GM21515 (cell line): ENCODE data around the gene GEN1.
"Not testable (repeated sequence)": the region's sequence is repeated elsewhere in the genome, so short reads cannot be mapped to it uniquely, and the experiment has no call there.

Experiments
- ATAC-seq: cut with Tn5 transposase; IDR thresholded peaks from one replicate; pipeline ENCODE4 v1.9.1; 2021; ENCODE audit not compliant: unreplicated experiment

Gene GEN1

GRCh38 chr2:17821535-17822444, 67.9 kb downstream of the GEN1 start:
- peak; percentile 64 for ATAC-seq

- peak; percentile 45 for ATAC-seq
These were observed 68.6 kb downstream of the GEN1 start for GRCh38 chr2:17822445-17823117.

- not testable (repeated sequence) for ATAC-seq
These were observed 69.7 kb downstream of the GEN1 start for GRCh38 chr2:17823646-17824045.

GRCh38 chr2:17827316-17827715, 73.4 kb downstream of the GEN1 start:
- ATAC-seq, result no peak

GRCh38 chr2:17827785-17828184, 73.8 kb downstream of the GEN1 start:
- no peak for ATAC-seq

GRCh38 chr2:17830053-17831034, 76.4 kb downstream of the GEN1 start:
- ATAC-seq, result peak; percentile 90

- ATAC-seq, result no peak
These were observed 81.6 kb downstream of the GEN1 start for GRCh38 chr2:17835516-17835915.
